Renal pelvis (tissue), 4 donors: ENCODE measurements around the gene SLC12A7. TPM values are rescaled to one million over a fixed set of nuclear protein-coding genes. Genes with fewer than 3 reads are reported as not detected.
"Not testable (repeated sequence)": the region's sequence is repeated elsewhere in the genome, so short reads cannot be mapped to it uniquely, and the experiment has no call there.

Experiments
- DNase-seq: peaks from one replicate; pipeline ENCODE4 v3.0.0-alpha.2; 2013
- polyA plus RNA-seq, 3 donors: library from polyadenylated mRNA; unstranded; fragments of 120-200 nt; gene quantifications; one replicate each; pipeline ENCODE4 v1.2.1, GENCODE V29; 2013; ENCODE audit not compliant: insufficient read length in 3 of 3

Gene SLC12A7
- polyA plus RNA-seq, 3 donors: 41.3 to 50.2 (median 44.3) TPM

- no peak for DNase-seq
Measured at GRCh38 chr5:1010181-1010510, 101.7 kb downstream of the SLC12A7 start.

DNA sequence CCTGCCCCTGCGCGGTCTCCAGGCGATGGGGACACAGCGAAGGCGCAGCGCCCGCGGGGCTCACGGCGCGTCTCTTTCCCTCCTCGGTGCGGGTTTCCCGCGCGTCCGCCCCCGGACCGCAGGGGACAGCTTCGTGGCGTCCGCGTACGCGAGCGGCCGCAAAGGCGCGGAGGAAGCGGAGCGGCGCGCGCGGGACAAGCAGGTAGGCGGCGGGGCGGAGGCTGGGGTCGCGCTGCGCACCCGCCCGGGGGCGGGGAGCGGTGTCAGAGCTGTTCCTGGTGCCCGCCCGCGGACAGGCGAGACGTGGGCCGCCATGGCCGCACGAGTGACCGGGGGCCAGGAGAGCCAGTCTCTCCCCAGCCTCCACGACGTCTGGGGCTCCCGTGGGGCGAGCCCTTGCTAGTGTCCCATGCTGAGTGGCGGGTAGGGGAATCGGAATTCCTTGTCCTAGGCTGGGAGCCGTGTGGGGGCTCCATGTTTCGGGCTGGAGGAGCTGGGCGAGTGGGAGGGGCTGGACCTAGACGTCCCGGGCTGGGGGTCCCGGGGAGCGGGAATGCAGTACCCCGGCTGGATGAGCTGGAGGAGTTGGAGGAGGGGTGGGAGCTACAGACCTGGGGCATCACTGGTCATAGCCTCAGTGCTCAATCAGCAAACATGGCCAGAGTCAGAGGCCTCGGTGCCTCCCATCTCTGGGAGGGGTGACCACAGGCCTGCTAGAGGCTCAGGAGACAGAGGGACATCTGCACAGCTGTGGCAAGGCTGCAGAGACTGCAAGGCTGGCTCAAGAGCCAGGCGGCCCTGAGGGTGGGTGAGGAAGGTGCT, 102.3 kb downstream of the SLC12A7 start:
- no peak for DNase-seq

GRCh38 chr5:1008451-1009358, 103.2 kb downstream of the SLC12A7 start, which contains the start of gene NKD2:
Gene NKD2, plus strand, starts transcription at chr5:1008802. Its CDS starts 256 bp downstream, at chr5:1009058.
- no peak for DNase-seq

DNA sequence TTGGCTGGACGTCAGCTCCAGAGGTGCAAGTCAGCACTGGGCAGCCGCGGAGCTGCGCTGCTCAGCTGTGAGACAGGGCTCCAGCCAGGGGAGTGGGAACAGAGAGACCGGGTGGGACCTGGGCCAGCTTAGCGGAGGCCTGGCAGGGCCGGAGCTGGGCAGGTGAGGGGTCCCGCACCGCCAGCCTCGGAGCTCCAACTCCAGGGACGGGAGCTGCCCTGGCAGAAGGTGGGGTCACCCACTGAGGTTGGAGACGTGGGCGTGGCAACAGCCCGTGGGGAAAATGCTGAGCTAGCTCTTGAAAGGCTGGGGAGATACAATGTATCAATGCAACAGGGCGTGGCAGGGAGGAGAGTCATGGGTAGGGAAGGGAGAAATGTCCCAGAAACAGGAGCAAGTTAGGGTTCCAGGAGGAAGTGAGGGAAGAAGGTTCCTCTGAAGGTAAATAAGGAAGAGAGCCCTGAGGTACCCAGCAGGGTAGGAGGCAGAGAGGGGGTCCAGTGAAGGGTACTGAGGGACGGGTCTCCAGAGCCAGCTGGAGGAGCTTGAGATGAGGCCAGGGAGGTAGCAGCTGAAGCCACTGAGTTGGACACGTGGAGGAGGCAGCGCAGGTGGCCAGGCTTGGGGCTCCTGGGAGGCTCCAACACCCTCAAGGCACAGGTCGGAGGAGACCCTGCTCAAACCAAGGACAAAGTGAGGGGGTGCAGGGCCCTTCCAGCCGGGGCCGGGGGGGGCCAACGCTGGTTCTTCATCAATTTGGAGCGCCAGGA, 104.0 kb downstream of the SLC12A7 start:
- no peak for DNase-seq

DNA sequence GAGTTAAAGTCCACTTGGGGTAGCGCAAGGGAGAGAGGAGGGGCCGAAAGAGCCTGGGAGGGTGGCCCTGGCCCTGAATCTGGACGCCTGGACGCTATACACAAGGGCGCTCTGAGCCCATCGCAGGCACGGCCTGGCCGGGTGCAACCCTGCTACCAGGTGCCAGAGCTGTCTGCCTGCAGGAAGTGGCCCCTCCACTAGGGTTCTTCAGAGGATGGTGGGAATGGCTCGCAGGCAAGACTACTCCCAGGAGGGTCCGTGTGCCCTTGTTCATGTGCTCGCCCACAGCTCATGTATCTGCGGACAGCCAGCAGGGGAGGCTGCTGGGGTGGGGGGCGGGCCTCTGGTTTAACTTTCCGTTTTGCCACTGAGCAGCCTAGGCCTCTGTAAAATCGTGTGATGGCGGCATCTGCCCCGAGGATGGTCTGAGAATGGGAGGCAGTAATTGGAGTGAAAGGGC, 104.6 kb downstream of the SLC12A7 start:
- no peak for DNase-seq

- DNase-seq: no peak
Measured at GRCh38 chr5:1006656-1007071, 105.2 kb downstream of the SLC12A7 start.

DNA sequence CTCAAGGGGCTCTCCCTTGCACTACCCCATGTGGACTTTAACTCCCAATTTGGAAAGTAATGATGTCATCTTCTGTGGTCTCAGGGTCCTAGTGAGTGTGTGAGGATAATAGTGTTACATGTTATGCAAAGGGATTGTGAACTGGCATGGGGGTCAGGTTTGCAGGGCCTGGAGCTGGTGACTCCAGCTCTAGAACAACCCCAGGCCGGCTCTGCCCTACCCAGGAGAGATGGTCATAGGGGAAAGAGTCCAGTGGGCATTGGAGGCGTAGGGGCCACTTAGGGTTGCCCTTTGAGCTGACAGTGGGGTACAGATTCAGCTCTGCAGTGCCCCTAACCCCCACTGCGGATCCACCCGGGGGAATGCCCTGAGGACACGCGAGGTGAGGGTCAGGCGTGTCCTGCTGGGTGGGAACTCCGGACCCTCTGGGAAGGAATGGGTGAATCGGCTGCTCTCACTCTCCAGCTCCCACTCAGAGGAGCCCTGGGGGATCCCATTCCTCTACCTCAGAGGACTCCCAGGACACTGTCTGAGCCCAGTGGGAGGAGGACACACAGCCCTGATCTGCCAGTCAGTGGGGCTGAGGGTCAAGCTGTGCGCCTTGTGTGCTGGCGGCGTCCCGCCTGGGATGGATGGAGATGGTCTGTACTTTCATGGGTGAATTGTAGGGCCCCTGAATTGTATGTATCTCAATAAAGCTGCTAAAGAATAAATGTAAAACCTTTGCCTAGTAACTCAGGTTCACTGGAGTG, 105.8 kb downstream of the SLC12A7 start:
- DNase-seq: no peak

GRCh38 chr5:1005249-1005851, 106.5 kb downstream of the SLC12A7 start:
- no peak for DNase-seq

DNA sequence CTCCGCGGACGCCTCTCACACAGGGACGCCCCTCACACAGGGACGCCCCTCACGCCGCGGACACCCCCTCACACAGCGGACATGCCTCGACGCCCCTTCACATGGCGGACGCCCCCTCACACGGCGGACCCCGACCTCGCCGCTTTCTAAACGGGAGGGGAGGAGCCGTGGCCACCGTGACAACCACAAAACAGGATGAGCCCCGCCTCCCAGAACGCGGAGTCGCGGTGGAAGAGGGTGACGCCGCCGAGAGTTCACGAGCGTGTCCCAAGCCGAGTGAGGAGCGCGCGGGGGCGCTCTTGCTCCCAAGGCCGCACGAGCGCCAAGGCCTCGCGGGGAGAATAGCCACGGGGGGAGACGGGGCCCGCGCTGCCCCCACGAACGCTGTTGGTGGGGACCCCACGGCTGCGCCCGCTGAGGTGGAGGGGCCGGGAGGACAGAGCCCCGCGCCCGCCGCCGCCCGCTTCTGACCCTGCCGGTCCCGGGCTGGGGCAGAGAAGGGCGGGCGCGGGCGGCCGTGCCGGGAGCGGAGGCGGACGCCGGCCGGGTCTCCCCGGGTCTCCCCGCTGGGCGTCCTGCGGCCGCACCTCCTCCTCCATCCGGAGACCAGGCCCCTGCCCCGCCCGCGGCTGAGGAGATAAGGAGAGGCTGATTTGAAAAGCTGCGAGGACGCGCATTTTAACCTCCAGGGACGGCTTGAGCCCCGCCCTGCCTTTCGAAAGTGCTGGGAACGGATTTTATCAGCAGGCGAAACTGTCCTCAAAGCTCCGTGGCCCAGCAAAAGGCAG, 107.2 kb downstream of the SLC12A7 start:
- peak; percentile 79 for DNase-seq

DNA sequence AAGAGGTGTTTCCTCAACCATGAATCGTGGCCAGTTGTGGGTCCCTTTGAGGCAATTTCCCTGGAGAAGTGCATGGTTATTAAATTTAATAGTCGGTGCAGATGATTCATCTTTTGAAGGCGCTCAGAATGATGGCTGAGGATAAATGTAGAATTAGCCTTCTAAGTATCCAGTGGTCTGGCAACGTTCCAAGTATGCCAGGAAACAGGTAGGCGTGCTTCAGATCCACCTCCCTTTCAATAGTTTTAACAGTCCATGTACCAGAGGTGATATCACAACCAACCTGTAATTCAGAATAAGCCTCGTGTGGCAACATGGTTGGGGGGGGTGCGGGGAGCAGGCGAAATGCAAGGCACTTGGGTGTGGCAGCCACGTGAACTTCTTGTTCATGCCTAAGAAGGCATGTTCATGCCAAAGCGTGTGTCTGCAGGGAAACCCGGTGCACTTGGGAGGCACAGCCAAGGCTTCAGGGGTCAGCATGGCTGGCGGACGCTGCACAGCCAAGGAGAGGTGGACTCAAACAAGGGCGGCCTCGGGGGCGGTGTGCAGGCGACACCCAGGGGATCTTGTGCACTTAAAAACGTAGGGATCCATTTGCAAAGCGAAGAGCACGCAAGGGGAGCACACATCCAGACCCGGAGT, 108.4 kb downstream of the SLC12A7 start:
- DNase-seq: no peak

DNA sequence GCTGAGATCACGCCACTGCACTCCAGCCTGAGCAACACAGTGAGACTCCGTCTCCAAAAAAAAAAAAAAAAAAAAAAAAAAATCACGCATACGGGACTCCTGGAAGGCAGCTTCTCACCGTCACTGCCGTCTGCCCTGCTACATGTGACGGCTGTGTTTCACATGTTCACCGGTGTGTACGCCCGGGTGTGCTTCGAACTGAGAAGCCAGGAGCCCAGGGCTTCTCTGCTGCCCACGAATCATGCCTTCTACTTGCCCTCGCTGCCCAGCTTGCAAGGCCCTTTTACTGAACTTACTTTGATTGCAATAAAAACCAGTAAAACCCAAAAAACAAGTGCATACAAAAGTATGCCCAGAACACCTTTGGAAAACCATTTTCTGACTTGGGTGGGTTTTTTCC, 109.0 kb downstream of the SLC12A7 start:
- no peak for DNase-seq

DNA sequence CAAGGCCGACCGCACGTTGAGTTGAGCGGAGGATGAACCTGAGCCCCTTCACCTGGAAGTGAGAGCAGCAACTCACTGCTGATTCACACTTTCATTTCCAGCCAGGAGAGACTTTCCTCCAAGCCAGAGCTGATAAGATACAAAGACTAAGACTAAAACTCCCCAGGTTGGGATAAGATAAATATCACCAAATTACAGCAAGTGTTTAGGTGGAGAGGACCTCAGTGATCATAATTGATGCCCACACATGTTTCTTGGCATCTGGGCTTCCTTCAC, 109.7 kb downstream of the SLC12A7 start:
- no peak for DNase-seq

- no peak for DNase-seq
Measured at GRCh38 chr5:1001406-1002270, 110.2 kb downstream of the SLC12A7 start.

GRCh38 chr5:1000831-1001230, 111.0 kb downstream of the SLC12A7 start:
- not testable (repeated sequence) for DNase-seq
